ENCODE results near the gene SAMD4B.
"Not testable (repeated sequence)": the region's sequence is repeated elsewhere in the genome, so short reads cannot be mapped to it uniquely, and the experiment has no call there.

The SAMD4B gene

DNA sequence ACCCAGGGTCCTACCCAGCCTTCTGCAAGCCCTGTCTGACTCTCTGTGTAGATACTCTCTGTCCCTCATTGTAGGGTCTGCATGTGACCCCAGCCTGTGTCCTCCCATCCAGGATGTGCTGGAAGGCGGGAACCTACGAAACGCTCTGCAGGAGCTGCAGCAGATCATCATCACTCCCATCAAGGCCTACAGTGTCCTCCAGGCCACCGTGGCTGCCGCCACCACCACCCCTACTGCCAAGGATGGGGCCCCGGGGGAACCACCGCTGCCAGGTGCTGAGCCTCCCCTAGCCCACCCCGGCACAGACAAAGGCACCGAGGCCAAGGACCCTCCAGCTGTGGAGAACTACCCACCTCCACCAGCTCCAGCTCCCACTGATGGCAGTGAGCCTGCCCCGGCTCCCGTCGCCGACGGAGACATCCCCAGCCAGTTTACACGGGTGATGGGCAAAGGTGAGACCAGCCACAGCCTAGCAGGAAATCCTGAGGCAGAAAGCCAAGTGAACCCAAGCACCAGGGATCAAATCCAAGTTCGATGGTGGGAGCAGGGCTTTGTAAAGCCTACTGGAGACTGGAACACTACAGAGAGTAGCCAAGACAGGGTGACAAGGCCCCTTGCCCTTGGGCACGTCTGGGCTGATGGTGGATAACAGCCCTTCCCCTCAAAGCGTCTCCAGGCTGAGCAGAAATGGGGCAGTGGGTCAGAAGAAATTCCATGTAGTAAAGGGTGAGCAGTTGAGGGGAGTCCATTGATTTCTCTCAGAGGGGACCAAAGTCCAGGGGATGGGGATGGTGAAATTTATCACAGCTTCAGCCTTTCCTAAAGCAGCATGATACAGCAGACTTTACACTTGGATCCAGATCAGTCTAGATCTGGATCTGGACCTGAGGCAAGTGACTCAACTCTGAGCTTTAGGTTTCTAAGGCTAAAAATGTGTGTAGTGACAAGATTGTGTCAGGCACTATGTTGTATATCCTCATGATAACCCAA, 35.4 kb downstream of the SAMD4B start:
- Histone ChIP-seq H3K4me3 (ENCODE audit: low read length) (no peak overlapping the region), H3K4me2 (ENCODE audit: low read length) (no peak overlapping the region), H3K27me3 (ENCODE audit: control insufficient read depth, insufficient read depth, low read length) (no peaks in the 10 kb centered on the region), H3K36me3 (ENCODE audit: insufficient read depth, low read length) (peaks cover 79% of the 10 kb centered on the region), H3K9me3 (replicated peaks; ENCODE audit: low read length) (no peaks in the 10 kb centered on the region), H3K4me1 (ENCODE audit: control insufficient read depth, insufficient read depth, low read length) (peaks cover 8% of the 10 kb centered on the region), H3K9ac (ENCODE audit: low read depth, low read length) (no peak overlapping the region)

DNA sequence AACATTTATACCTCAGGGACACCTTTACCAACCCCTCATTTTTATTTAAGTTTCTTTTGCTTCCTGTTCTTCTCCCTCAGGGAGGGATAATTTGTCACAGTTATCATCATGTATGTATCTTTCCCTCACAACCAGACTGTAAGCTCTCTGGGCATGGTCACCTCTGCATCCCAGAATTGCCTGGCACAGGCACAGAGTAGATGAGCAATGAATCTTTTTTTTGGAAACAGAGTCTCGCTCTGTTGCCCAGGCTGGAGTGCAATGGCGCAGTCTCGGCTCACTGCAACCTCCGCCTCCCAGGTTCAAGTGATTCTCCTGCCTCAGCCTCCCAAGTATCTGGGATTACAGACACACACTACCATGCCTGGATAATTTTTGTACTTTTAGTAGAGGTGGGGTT, 37.1 kb downstream of the SAMD4B start:
- not testable (repeated sequence) for H3K4me1 ChIP-seq (ENCODE audit: control insufficient read depth, insufficient read depth, low read length); H3K4me3 ChIP-seq (ENCODE audit: low read length); H3K27me3 ChIP-seq (ENCODE audit: control insufficient read depth, insufficient read depth, low read length); H3K4me2 ChIP-seq (ENCODE audit: low read length); H3K9me3 ChIP-seq (replicated peaks; ENCODE audit: low read length); H3K9ac ChIP-seq (ENCODE audit: low read depth, low read length)
- peaks cover 84% of the 10 kb centered on the region for H3K36me3 ChIP-seq (ENCODE audit: insufficient read depth, low read length)

DNA sequence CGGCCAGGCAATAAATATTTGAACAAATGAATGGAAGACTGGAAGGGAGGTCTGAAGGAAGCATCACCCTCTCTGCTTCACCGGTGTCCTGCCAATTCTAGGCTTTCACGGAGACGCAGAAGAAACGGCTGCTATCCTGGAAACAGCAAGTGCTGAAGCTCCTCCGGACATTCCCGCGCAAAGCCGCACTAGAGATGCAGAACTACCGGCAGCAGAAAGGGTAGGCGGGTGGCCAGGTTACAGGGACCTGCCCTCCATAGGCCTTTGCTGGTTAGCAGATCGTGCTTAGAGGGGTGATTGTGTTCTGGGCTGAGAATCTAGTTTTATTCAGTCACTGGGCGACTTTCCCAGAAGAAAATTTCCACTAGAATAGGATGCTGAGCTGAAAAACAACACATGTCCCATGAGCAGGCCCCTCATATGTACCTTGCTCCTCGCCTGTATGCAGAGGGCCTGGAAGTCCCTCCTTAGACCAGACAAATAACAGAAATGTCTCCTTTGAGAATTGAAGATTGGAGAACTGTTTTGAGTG, 37.7 kb downstream of the SAMD4B start:
- H3K9me3 ChIP-seq (replicated peaks; ENCODE audit: low read length): no peaks in the 10 kb centered on the region
- no peaks in the 10 kb centered on the region for H3K27me3 ChIP-seq (ENCODE audit: control insufficient read depth, insufficient read depth, low read length)
- peaks cover 87% of the 10 kb centered on the region for H3K36me3 ChIP-seq (ENCODE audit: insufficient read depth, low read length)
- H3K4me3 ChIP-seq (ENCODE audit: low read length): no peak overlapping the region
- H3K4me2 ChIP-seq (ENCODE audit: low read length): no peak overlapping the region
- H3K4me1 ChIP-seq (ENCODE audit: control insufficient read depth, insufficient read depth, low read length): no peaks in the 10 kb centered on the region
- H3K9ac ChIP-seq (ENCODE audit: low read depth, low read length): no peak overlapping the region

DNA sequence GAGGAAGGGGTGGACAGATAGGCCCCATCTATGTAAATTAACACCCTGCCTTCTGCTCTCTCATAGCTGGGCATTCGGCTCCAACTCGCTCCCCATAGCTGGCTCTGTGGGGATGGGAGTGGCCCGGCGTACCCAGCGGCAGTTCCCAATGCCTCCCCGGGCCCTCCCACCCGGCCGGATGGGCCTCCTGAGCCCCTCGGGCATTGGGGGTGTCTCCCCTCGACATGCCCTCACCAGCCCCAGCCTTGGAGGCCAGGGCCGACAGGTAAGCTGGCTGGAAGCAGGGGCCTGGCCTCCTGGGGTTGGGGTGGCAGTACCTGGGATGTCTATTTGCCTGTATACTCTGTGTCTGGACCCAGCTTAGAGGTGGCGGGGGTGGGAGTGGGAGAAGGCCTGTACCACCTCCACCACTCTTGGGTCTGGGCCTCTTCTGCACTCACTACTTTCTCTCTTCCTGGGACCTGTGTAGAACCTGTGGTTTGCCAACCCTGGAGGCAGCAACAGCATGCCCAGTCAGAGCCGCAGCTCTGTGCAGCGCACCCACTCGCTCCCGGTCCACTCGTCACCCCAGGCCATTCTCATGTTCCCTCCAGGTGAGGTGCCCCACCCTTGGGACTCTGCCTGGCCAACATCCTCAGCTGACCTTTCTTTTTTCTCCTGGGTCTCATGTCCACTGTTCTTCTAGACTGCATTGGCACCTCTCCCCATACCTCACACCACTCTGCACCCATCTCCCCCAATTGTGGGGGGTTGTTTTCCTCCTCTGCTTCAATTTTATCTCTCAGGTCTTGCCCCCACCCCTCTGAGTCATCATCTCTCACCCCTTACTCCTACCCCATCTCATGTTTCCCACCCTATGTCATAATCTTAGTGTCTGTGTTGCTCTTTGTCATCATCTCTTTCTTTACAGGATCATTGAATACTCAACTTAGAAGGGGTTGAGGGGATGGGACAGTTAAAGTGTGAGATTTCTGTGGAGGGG, 38.6 kb downstream of the SAMD4B start:
- Histone ChIP-seq H3K4me1 (ENCODE audit: control insufficient read depth, insufficient read depth, low read length) (no peaks in the 10 kb centered on the region), H3K9me3 (replicated peaks; ENCODE audit: low read length) (no peaks in the 10 kb centered on the region), H3K36me3 (ENCODE audit: insufficient read depth, low read length) (peaks cover 87% of the 10 kb centered on the region), H3K27me3 (ENCODE audit: control insufficient read depth, insufficient read depth, low read length) (no peaks in the 10 kb centered on the region), H3K4me3 (ENCODE audit: low read length) (no peak overlapping the region), H3K9ac (ENCODE audit: low read depth, low read length) (no peak overlapping the region), H3K4me2 (ENCODE audit: low read length) (no peak overlapping the region)

DNA sequence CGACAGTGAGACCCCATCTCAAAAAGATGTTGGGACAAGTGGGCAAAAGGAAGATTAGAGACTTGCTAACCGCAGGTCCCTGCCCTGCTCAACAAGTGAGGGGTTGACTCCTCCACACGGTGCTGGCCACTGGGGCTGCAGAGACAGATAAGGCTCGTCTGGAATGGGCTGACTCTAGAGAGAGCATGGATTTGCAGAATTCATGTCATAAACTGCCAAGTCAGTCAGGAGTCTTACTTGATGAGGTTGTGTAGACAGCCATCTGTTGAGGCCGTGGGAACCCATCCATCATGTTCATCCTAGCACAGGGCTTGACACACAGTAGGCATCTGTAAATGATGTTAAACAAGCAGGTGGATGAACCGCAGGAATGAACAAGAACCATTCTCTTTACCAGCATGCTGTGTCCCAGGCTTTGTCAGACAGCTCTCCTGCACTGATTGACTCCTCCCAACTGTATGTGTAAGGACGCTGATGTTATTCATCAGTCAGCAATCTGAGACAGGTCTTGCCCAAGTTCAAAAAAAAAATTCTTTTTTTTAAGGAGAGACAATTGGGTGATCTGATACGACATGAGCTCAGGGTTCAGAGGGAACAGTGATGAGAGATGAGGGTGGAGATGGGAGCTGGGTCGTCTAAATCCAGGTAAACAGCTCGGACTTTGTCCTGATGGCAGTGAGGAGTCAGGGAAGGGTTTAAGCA, 39.8 kb downstream of the SAMD4B start:
- Histone ChIP-seq H3K36me3 (ENCODE audit: insufficient read depth, low read length) (peaks cover 87% of the 10 kb centered on the region), H3K27me3 (ENCODE audit: control insufficient read depth, insufficient read depth, low read length) (no peaks in the 10 kb centered on the region), H3K4me3 (ENCODE audit: low read length) (no peak overlapping the region), H3K4me1 (ENCODE audit: control insufficient read depth, insufficient read depth, low read length) (no peaks in the 10 kb centered on the region), H3K9ac (ENCODE audit: low read depth, low read length) (no peak overlapping the region), H3K9me3 (replicated peaks; ENCODE audit: low read length) (no peaks in the 10 kb centered on the region), H3K4me2 (ENCODE audit: low read length) (no peak overlapping the region)

DNA sequence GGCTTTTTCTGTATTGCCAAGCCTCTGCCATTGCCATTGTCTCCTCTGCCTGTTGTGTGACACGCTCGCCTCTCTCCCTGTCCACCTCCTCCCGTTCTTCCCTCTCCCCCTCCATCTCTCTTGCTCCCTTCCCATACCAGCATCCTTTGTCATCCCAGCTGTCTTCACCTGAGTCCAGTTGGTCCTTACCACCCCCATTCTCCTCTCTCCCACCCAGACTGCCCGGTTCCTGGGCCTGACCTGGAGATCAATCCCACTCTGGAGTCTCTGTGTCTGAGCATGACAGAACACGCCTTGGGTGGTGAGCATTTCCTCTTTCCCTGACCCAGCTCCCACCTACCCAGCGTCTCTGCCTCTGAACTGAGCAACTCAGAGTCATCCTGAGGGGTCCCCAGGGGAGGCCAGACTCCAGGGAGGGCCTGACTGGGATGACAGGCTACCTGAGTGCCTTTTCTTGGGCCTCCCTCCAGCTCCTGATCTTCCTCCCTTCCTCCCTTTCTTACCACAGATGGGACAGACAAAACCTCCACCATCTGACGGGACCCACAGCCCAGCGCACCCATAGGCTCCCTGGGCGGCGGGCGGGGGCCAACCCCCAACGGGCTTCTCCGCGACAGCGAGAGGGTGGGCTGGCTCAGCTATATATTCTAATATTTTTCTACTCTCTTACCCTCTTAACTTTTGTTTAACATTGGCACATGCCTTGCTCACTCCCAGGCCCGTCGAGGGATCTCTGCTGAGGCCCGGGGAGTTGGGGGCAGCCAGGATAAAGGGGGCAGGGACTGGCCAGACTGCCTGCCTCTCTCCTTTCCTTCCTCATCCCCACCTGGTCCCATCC, 41.0 kb downstream of the SAMD4B start:
- no peak overlapping the region for H3K9ac ChIP-seq (ENCODE audit: low read depth, low read length)
- H3K4me1 ChIP-seq (ENCODE audit: control insufficient read depth, insufficient read depth, low read length): no peaks in the 10 kb centered on the region
- no peaks in the 10 kb centered on the region for H3K9me3 ChIP-seq (replicated peaks; ENCODE audit: low read length)
- no peaks in the 10 kb centered on the region for H3K27me3 ChIP-seq (ENCODE audit: control insufficient read depth, insufficient read depth, low read length)
- no peak overlapping the region for H3K4me2 ChIP-seq (ENCODE audit: low read length)
- peaks cover 84% of the 10 kb centered on the region for H3K36me3 ChIP-seq (ENCODE audit: insufficient read depth, low read length)
- no peak overlapping the region for H3K4me3 ChIP-seq (ENCODE audit: low read length)

DNA sequence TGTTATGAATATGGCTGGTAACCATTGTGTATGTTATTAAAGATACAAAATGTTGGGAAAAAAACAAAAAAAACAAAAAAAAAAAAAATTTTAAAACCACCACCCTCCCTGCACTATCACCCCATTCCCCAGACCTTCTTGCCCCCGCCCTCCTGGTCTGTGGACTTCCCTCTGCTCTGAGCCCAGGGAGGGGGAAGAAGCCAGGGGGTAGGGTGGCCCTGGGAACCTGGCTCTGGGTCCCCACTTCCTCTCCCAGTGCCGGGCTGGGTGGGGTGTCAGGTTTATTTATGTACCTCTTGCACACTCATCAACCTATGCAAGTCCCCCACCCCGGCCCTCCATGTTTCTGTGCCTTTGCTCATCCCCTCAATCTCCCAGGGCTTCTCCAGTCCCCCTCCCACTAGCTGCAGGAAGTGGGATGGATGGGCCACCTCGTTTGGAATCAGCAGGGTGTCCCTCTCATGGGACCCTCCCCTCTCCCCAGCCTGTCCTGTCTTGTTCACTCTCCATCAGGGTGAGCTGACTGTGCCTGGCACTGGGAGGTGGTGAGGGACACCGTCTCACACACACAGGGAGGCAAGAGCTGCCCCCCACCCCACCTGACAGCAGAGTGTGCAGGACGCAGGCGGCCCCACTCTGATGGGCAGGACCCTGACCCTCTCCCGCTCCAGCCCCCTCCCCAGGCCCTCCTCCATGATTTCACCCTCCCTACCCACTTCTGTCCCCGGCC, 42.8 kb downstream of the SAMD4B start:
- peaks cover 80% of the 10 kb centered on the region for H3K36me3 ChIP-seq (ENCODE audit: insufficient read depth, low read length)
- H3K4me1 ChIP-seq (ENCODE audit: control insufficient read depth, insufficient read depth, low read length): peaks cover 5% of the 10 kb centered on the region

DNA sequence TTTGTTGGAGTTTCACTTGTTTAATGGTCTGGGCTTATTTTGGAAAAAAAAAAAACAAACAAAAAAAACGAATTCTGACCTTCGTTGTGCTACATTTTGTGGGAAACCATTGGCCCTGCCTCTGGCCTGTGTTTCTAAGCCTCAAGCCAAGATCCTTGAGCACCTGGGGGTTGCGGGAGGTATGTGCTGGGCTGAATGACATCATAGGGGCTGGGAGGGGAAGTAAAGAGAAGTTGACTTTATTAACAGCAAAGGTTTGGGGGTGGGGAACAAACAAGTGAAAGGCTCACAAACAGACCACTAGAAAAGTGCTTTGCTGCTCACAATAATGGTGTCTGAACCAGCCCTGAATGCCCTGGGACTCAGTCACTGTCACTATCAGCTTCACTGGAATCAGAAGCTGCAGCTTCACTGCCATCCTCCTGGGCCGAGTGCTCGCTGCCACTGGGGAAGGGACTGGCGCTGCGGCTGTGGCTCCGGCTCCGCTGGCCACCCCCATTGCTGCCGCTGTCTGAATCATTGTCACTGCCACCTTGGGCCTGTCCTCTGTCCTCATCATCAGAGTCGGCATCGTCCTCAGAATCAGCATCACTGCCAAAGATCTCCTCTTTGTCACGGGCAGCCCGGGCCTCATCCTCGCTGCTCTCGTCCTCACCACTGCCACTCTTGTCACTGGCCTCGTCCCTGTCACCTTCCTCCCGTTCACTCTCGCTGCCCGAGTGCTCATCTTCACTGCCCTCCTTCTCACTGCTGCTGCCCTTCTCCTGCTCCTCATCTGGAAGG, 43.6 kb downstream of the SAMD4B start:
- Histone ChIP-seq H3K9ac (ENCODE audit: low read depth, low read length) (no peak overlapping the region), H3K36me3 (ENCODE audit: insufficient read depth, low read length) (peaks cover 72% of the 10 kb centered on the region), H3K9me3 (replicated peaks; ENCODE audit: low read length) (no peaks in the 10 kb centered on the region), H3K4me1 (ENCODE audit: control insufficient read depth, insufficient read depth, low read length) (peaks cover 8% of the 10 kb centered on the region), H3K4me3 (ENCODE audit: low read length) (no peak overlapping the region), H3K27me3 (ENCODE audit: control insufficient read depth, insufficient read depth, low read length) (no peaks in the 10 kb centered on the region), H3K4me2 (ENCODE audit: low read length) (no peak overlapping the region)

More for the DNA sequence above, 42.8 kb downstream of the SAMD4B start:
- H3K4me2 ChIP-seq (ENCODE audit: low read length): no peak overlapping the region
- no peak overlapping the region for H3K9ac ChIP-seq (ENCODE audit: low read depth, low read length)
- no peaks in the 10 kb centered on the region for H3K9me3 ChIP-seq (replicated peaks; ENCODE audit: low read length)
- no peaks in the 10 kb centered on the region for H3K27me3 ChIP-seq (ENCODE audit: control insufficient read depth, insufficient read depth, low read length)
- no peak overlapping the region for H3K4me3 ChIP-seq (ENCODE audit: low read length)

DNA sequence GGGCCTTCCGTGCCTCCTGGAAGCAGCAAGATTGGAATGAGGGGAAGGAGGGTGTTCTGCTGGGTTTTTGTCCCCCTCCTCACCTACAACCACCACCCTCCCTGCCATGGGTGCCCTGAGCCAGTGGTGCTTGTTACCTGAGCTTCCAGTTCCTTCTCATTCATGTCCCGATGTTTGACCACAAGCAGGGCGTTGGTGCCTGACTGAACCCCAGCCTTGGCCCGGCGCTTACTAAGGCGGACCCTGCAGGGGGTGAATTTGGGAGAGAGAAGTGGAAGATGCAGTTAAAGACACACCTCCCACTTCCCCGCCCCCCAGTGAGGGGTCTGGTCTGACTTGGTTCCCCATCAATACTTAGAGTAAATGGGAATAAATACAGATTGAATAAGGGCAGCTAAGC, 44.3 kb downstream of the SAMD4B start:
- H3K4me2 ChIP-seq (ENCODE audit: low read length): no peak overlapping the region
- H3K4me1 ChIP-seq (ENCODE audit: control insufficient read depth, insufficient read depth, low read length): peaks cover 8% of the 10 kb centered on the region
- no peak overlapping the region for H3K4me3 ChIP-seq (ENCODE audit: low read length)
- no peaks in the 10 kb centered on the region for H3K9me3 ChIP-seq (replicated peaks; ENCODE audit: low read length)
- H3K36me3 ChIP-seq (ENCODE audit: insufficient read depth, low read length): peaks cover 65% of the 10 kb centered on the region
- H3K9ac ChIP-seq (ENCODE audit: low read depth, low read length): no peak overlapping the region
- no peaks in the 10 kb centered on the region for H3K27me3 ChIP-seq (ENCODE audit: control insufficient read depth, insufficient read depth, low read length)
